ENCODE results near the gene LPCAT2. TPM values are rescaled to one million over a fixed set of nuclear protein-coding genes. Genes with fewer than 3 reads are reported as not detected.

LPCAT2 gene
- total and polyA plus RNA-seq, 8 donors, result 16.0 to 30.9 (median 22.9) TPM

DNA sequence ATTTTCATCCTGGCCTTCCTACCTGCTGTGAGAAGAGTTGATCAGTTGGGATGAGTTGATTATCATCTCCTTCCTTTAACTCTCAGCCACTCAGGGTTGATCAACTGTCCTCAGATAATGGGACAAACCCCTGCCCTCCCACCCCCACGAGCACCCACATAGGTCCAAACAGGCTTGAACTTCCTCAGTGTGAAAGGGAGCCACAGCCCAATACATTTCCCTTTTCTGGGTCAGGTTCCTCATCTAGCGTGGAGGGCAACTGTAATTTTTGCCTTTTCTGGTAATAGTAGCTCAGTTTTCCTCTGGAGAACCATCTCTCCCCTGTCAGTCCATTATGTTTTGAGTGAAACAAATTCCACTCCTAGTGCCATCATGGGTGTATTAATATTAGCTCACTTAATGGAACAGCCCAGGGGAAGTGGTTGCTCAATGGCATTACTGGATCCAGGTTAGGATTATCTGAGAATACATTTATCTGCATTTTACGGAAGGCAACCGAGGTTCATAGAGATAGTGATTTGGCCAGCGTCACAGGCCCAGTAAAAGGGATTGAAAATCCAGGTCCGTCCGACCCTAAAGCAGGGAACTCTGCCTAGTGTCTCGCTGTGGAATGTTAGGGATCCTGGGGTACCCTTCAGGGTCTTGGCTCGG is 476 bp upstream of the LPCAT2 start:
- Histone ChIP-seq H3K4me1 (peaks cover under 1 to 19% of the 10 kb centered on the region in 2 donors), H3K4me3 (peak overlapping the region; percentile 37 to 57), H3K9me3 (peaks cover 0 to 8% of the 10 kb centered on the region in 2 donors), H3K36me3 (no peaks in the 10 kb centered on the region), H3K27ac (peak overlapping the region in 1 of 2 donors; percentile 93), H3K27me3 (peaks cover 0 to 11% of the 10 kb centered on the region in 2 donors)
- intact Hi-C loops (cut with DNase I), result no loop called here
- no peak for DNase-seq
- TF ChIP-seq CTCF (IDR thresholded peaks at IDR 0.05), result no peak
- peak; percentile 19 for ATAC-seq

- ATAC-seq, result no peak
- TF ChIP-seq CTCF (IDR thresholded peaks at IDR 0.05), result no peak
- no peak for DNase-seq
- peaks cover 0 to 18% of the 10 kb centered on the region in 2 donors for H3K4me1 ChIP-seq
- H3K27me3 ChIP-seq, result peaks cover 0 to 11% of the 10 kb centered on the region in 2 donors
- peaks cover 0 to 8% of the 10 kb centered on the region in 2 donors for H3K9me3 ChIP-seq
- intact Hi-C loops (cut with DNase I), result no loop called here
- H3K4me3 ChIP-seq, result peak overlapping the region in 1 of 2 donors; percentile 57
- no peaks in the 10 kb centered on the region for H3K36me3 ChIP-seq
- peak overlapping the region in 1 of 2 donors; percentile 93 for H3K27ac ChIP-seq
These were observed 1.4 kb downstream of the LPCAT2 start for GRCh38 chr16:55510185-55510805.

- no peaks in the 10 kb centered on the region for H3K36me3 ChIP-seq
- no peak overlapping the region for H3K4me3 ChIP-seq
- no peak overlapping the region for H3K27ac ChIP-seq
- no peak for DNase-seq
- peaks cover 0 to 8% of the 10 kb centered on the region in 2 donors for H3K9me3 ChIP-seq
- no peak for TF ChIP-seq CTCF (IDR thresholded peaks at IDR 0.05)
- ATAC-seq, result no peak
- H3K27me3 ChIP-seq, result peaks cover 0 to 8% of the 10 kb centered on the region in 2 donors
- peaks cover 0 to 14% of the 10 kb centered on the region in 2 donors for H3K4me1 ChIP-seq
- intact Hi-C loops (cut with DNase I), result no loop called here
These were observed 4.1 kb downstream of the LPCAT2 start for GRCh38 chr16:55512941-55513340.

DNA sequence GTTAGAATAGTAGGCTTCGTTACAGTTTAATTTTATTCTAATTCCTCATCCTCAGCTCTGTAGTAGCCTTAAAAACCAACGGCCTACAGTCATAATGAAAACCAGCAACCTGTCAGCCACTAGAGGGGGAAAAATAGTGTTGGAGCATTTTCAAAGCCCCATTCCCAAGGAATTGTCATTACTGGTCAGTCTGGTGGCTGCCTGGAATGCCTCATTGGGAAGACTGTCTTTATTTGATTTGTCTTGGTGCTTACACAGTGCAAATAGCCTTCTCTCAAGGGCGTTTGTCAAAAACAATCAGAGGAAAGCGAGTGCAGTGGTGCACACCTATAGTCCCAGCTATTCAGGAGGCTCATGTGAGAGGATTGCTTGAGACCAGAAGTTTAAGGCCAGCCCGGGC is 4.7 kb downstream of the LPCAT2 start:
- Histone ChIP-seq H3K27ac (no peak overlapping the region), H3K9me3 (peaks cover 0 to 8% of the 10 kb centered on the region in 2 donors), H3K36me3 (no peaks in the 10 kb centered on the region), H3K4me3 (no peak overlapping the region), H3K4me1 (peaks cover 0 to 11% of the 10 kb centered on the region in 2 donors), H3K27me3 (peaks cover 0 to 5% of the 10 kb centered on the region in 2 donors)
- ATAC-seq (no peak), DNase-seq (no peak)
- TF ChIP-seq CTCF (IDR thresholded peaks at IDR 0.05), result no peak
- intact Hi-C loops (cut with DNase I), result no loop called here

DNA sequence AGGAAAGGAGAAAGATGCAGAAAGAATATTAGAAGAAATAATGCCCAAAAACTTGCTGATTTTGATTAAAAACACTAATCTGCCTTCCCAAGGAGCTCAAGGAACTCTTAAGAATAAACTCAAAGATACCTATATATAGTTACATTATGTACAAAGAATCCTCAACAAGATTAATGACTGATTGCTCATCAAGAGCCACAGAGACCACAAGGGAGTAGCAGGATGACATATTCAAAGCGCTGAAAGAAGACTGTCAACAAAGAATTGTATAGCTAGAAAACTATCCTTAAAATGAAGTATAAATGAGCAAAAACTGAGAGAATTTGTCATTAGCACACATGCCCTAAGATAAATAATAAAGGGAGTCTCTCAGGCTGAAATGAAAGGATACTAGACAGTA is 6.2 kb downstream of the LPCAT2 start:
- Histone ChIP-seq H3K4me3 (no peak overlapping the region), H3K36me3 (no peaks in the 10 kb centered on the region), H3K9me3 (peaks cover 0 to 8% of the 10 kb centered on the region in 2 donors), H3K4me1 (peaks cover 0 to 8% of the 10 kb centered on the region in 2 donors), H3K27ac (no peak overlapping the region), H3K27me3 (no peaks in the 10 kb centered on the region)
- ATAC-seq (no peak), DNase-seq (no peak)
- intact Hi-C loops (cut with DNase I), result no loop called here
- TF ChIP-seq CTCF (IDR thresholded peaks at IDR 0.05), result no peak

Data from left lung (tissue), 10 donors.